GM18858 (cell line): ENCODE data around the gene ST3GAL2.
"Not testable (repeated sequence)": the region's sequence is repeated elsewhere in the genome, so short reads cannot be mapped to it uniquely, and the experiment has no call there.

ENCODE experiments used
- ATAC-seq: cut with Tn5 transposase; IDR thresholded peaks from one replicate; pipeline ENCODE4 v1.9.1; 2021; ENCODE audit not compliant: unreplicated experiment

ST3GAL2 gene

DNA sequence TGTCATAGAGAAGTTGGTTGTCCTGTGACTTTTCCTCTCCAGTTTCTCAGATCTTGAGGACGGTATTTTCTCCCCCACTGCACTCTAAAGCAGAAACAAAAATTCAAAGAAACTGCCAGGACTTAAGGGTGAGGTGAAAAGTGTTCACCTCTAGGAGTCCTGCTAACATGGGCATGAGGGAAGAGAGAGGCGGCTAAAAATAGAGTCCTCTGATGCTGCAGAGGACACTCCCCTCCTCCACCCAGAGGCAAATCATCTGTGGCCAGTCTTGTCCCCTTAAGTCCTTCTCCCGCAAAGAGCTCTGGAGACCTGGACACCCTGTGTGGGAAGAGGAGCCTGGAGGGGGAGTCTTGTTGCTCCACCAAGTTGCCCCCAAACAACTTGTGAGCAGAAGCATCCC, 96.9 kb downstream of the ST3GAL2 start:
- ATAC-seq = no peak

- ATAC-seq = no peak
Measured at GRCh38 chr16:70341600-70341999, 97.3 kb downstream of the ST3GAL2 start.

DNA sequence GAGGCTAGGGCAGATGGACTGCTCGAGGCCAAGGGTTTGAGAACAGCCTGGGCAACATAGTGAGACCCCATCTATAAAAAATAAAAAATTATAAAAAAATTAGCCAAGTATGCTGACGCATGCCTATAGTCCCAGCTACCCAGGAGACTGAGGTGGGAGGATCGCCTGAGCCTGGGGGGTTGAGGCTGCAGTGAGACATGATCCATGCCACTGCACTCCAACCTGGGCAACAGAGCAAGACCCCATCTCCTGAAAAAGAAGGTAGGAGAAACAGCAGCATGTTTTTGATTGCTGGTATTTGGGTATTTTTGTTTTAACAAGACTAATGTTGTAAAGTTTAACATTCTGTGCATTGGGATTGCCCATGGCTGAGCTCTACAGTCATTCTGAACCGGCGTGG, 101.1 kb downstream of the ST3GAL2 start:
- ATAC-seq = no peak

DNA sequence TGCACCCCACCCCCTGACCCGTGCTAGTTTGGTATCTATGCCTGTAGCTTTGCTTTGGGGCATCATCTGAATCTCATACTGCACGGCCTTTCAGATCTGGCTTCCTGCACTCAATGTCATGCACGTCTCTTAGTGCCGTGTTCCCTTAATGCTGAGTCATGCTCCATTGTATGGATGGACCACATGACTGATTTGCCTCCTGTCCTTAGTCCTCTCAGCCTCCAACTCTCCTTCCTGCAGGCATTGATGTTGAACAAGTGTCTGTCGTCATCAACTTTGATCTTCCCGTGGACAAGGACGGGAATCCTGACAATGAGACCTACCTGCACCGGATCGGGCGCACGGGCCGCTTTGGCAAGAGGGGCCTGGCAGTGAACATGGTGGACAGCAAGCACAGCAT, 106.2 kb downstream of the ST3GAL2 start:
- not testable (repeated sequence) for ATAC-seq

GRCh38 chr16:70331588-70332358, 107.1 kb downstream of the ST3GAL2 start:
- ATAC-seq = no peak

GRCh38 chr16:70331091-70331490, 107.8 kb downstream of the ST3GAL2 start:
- no peak for ATAC-seq
